GM23248 (cell line): ENCODE data around the gene RAB3C. TPM values are rescaled to one million over a fixed set of nuclear protein-coding genes. Genes with fewer than 3 reads are reported as not detected.

Experiments used
- DNase-seq: peaks from one replicate; pipeline ENCODE4 v3.0.0-alpha.2; 2015
- H2AFZ ChIP-seq: fragments of 200-600 bp; sonication (generic); 2 replicates; pipeline ENCODE4 v1.6.1; 2016; ENCODE audit warnings: antibody characterized with exemption
- H3F3A ChIP-seq: fragments of 200-600 bp; sonication (generic); 2 replicates; pipeline ENCODE4 v1.6.1; 2016; ENCODE audit warnings: mild to moderate bottlenecking, antibody characterized with exemption, mixed run types; ENCODE audit not compliant: insufficient read depth
- H3K27ac ChIP-seq: fragments of 200-600 bp; sonication (generic); 2 replicates; pipeline ENCODE4 v1.5.1; 2016; ENCODE audit warnings: mild to moderate bottlenecking
- H3K27me3 ChIP-seq: fragments of 200-600 bp; sonication (generic); replicated peaks from 2 replicates; pipeline ENCODE4 v1.6.1; 2016; ENCODE audit warnings: mild to moderate bottlenecking; ENCODE audit not compliant: insufficient read depth
- H3K36me3 ChIP-seq: fragments of 200-600 bp; sonication (generic); 2 replicates; pipeline ENCODE4 v1.6.1; 2016; ENCODE audit warnings: low read depth, mild to moderate bottlenecking
- H3K4me1 ChIP-seq: fragments of 200-600 bp; sonication (generic); 2 replicates; pipeline ENCODE4 v1.6.1; 2016; ENCODE audit warnings: mild to moderate bottlenecking; ENCODE audit not compliant: insufficient read depth
- H3K4me2 ChIP-seq: fragments of 200-600 bp; sonication (generic); one replicate; pipeline ENCODE4 v1.6.1; 2016; ENCODE audit warnings: mild to moderate bottlenecking; ENCODE audit not compliant: unreplicated experiment
- H3K4me3 ChIP-seq: fragments of 200-600 bp; sonication (generic); 2 replicates; pipeline ENCODE4 v1.5.1; 2016; ENCODE audit warnings: mild to moderate bottlenecking
- H3K79me2 ChIP-seq: fragments of 200-600 bp; sonication (generic); 2 replicates; pipeline ENCODE4 v1.6.1; 2016; ENCODE audit warnings: mild to moderate bottlenecking; ENCODE audit not compliant: insufficient read depth
- H3K9ac ChIP-seq: fragments of 200-600 bp; sonication (generic); 2 replicates; pipeline ENCODE4 v1.6.1; 2016; ENCODE audit warnings: mild to moderate bottlenecking
- H3K9me2 ChIP-seq: fragments of 200-600 bp; sonication (generic); 2 replicates; pipeline ENCODE4 v1.6.1; 2016; ENCODE audit warnings: mixed run types, mild to moderate bottlenecking, moderate library complexity; ENCODE audit not compliant: insufficient read depth
- H3K9me3 ChIP-seq: fragments of 200-600 bp; sonication (generic); one replicate; pipeline ENCODE4 v1.6.1; 2017; ENCODE audit warnings: low read depth
- H4K20me1 ChIP-seq: fragments of 200-600 bp; sonication (generic); 2 replicates; pipeline ENCODE4 v1.6.0; 2016; ENCODE audit not compliant: insufficient read depth
- EZH2 ChIP-seq: fragments of 200-600 bp; sonication (generic); IDR thresholded peaks from 2 replicates; pipeline ENCODE4 v1.6.1; 2018; ENCODE audit warnings: antibody characterized with exemption, mild to moderate bottlenecking; ENCODE audit not compliant: insufficient read depth, poor library complexity, severe bottlenecking
- EZH2phosphoT487 ChIP-seq: fragments of 200-600 bp; sonication (generic); IDR thresholded peaks from 2 replicates; pipeline ENCODE4 v1.6.1; 2018; ENCODE audit warnings: antibody characterized with exemption, moderate library complexity, mild to moderate bottlenecking, low read depth; ENCODE audit not compliant: insufficient read depth
- WGBS, 2 experiments: methylation state at CpG; one replicate each; pipeline ENCODE4 v1.1.6; 2015 to 2017; ENCODE audit warnings: low lambda C conversion rate in 2 of 2, low coverage in 1 of 2; ENCODE audit errors: missing lambda C conversion rate in 2 of 2; 5-methylcytosine and 5-hydroxymethylcytosine counted together
- in situ Hi-C: fragments of 300-500 bp; cut with MboI; formaldehyde crosslinking; loops from 2 replicates; pipeline ENCODE4 v1.15.0; 2020
- polyA plus RNA-seq: library from polyadenylated mRNA; unstranded; fragments of >200 nt; fragmentation: Nextera tagmentation; extraction: Ambion mirVana; gene quantifications from 2 replicates; pipeline ENCODE4 v1.2.1, GENCODE V29; 2016
- total RNA-seq: library from RNA; depleted of rRNA; stranded (reverse); fragments of >200 nt; shearing (Covaris generic); gene quantifications from 2 replicates; pipeline ENCODE4 v1.2.3, GENCODE V29; 2014

RAB3C gene
- total and polyA plus RNA-seq, 2 experiments from 2014 or later = not detected

DNA sequence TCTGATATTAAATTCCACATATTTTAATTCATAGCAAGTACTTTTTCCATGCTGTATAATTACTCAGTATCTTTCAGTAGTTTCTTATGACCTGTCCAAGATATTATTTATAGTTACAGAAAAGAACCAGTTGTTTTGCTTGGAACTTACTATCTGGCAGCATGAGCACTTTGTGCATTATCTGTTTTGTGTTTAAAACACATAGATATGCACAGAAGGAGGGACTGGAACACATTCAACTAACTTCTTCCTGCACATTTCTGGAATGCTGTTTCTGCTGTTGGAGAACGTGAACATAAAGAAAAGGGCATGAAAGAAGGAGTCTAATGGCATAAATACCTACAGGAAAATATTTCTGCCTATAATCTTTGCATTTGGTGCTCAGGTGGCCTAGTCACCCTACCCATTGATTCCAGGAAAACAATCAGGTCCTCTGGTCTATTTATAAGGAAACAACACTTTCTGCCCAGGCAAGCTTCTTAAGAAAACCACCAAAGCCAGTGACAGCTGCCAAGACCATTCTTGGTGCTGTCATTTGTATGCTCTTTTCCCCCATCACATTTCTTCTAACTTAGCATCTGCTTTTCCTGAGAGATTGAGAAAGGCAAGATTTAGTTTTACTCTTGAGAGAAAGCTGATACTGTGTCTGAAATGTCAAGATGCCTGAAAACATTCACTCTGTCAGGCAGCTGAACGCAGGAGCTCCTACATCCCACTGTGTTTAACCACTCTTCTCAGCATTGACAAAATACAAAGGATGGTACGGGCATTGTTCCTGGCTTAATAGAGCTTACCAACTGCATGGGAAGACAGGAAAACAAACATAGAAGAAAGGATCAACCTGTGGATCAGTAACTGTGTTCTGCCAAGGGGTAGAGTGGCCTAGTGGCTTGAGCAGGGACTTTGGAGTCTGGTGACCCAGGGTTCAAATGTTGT is 40.3 kb downstream of the RAB3C start:
- WGBS, 2 experiments = 31 to 33% methylated on average over 3 of the region's 3 CpGs
- no peak overlapping the region for H3K4me2 ChIP-seq
- no peak for DNase-seq
- in situ Hi-C loops = no loop called here
- H2AFZ ChIP-seq = no peak overlapping the region
- H3K36me3 ChIP-seq = no peaks in the 10 kb centered on the region
- no peaks in the 10 kb centered on the region for H3K9me2 ChIP-seq
- H3K9ac ChIP-seq = no peak overlapping the region
- H3F3A ChIP-seq = no peaks in the 10 kb centered on the region
- no peaks in the 10 kb centered on the region for H3K27me3 ChIP-seq
- H4K20me1 ChIP-seq = no peaks in the 10 kb centered on the region
- H3K79me2 ChIP-seq = no peaks in the 10 kb centered on the region
- H3K4me3 ChIP-seq = no peak overlapping the region
- H3K27ac ChIP-seq = no peak overlapping the region
- no peaks in the 10 kb centered on the region for H3K4me1 ChIP-seq
- no peaks in the 10 kb centered on the region for H3K9me3 ChIP-seq
- no peak for TF ChIP-seq EZH2
- TF ChIP-seq EZH2phosphoT487 = no peak

DNA sequence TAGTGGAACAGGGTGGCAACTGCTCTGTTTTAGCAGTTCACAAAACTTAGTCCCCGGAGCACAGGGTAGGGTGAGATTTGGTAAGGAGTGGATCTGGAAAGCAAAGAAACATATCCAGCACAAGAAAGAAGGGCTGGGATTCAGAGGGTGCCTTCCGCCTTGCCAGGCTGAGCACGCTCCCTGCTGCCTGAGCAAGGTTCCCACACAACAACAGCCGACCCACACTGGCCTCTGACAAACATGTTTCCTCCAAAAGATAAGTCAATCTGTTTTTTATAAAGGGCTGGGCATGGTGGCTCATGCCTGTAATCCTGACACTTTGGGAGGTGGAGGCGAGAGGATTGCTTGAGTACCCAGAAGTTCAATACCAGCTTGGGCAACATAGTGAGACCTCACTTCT is 45.8 kb downstream of the RAB3C start:
- TF ChIP-seq EZH2 (no peak), EZH2phosphoT487 (no peak)
- Histone ChIP-seq H2AFZ (no peak overlapping the region), H3K36me3 (no peaks in the 10 kb centered on the region)

DNA sequence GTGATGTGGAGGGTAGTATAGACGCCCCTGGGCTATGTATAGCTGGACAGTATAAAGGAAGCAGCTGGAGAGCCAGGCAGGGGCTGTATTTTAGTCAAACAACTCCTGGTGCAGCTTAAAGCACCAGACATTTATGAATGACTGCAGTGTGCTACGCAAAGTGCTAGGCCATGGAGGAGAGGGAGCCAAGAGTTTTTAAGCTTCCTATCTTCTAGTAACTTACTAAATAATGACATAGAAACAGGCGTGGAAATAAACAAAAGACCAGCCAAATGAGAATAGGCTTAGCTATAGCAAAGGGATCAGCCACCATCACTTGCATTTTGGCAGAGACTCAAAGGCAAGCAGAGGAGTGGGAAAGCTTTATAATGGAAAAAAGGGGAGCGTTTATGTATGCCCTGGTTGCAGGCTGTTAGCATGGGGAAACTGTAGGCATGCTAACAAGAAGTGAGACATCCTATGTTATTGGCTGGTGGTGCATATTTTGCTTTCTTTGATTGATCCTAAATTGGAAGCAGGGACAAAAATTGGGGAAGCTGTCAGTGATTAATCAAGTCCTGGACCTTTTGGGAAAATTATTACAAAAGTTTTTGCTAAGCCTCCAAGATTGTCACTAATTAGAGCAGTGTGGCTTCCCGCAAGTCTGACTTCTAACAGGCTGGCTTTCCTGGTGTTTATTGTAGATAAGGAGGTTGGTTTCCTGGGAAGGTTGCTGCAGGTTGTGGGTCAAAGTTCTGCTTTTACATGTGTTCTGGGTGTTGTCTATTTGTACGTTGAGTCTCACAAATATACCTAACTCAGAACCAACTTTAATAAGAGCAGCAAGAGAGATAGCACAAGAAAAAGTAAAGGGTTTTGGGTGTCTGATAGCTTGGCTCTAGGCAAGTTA is 46.6 kb downstream of the RAB3C start:
- Histone ChIP-seq H3K4me3 (no peak overlapping the region), H4K20me1 (no peaks in the 10 kb centered on the region), H3K27me3 (no peaks in the 10 kb centered on the region), H3K4me2 (no peak overlapping the region), H2AFZ (no peak overlapping the region), H3K9ac (no peak overlapping the region), H3F3A (no peaks in the 10 kb centered on the region), H3K79me2 (no peaks in the 10 kb centered on the region), H3K9me2 (no peaks in the 10 kb centered on the region), H3K27ac (no peak overlapping the region), H3K36me3 (no peaks in the 10 kb centered on the region), H3K4me1 (no peaks in the 10 kb centered on the region), H3K9me3 (no peaks in the 10 kb centered on the region)
- TF ChIP-seq EZH2phosphoT487 (no peak), EZH2 (no peak)
- in situ Hi-C loops = no loop called here
- no peak for DNase-seq
- 1 to 3% methylated on average over 6 of the region's 6 CpGs for WGBS, 2 experiments

More for the DNA sequence above, 45.8 kb downstream of the RAB3C start:
- no peaks in the 10 kb centered on the region for H3K9me2 ChIP-seq
- no peak overlapping the region for H3K9ac ChIP-seq
- WGBS, 2 experiments = 13 to 25% methylated on average over 5 of the region's 5 CpGs
- H3K4me1 ChIP-seq = no peaks in the 10 kb centered on the region
- no peaks in the 10 kb centered on the region for H3K27me3 ChIP-seq
- no peak overlapping the region for H3K4me3 ChIP-seq
- no peaks in the 10 kb centered on the region for H3F3A ChIP-seq
- DNase-seq = no peak
- no peaks in the 10 kb centered on the region for H3K9me3 ChIP-seq
- no peaks in the 10 kb centered on the region for H4K20me1 ChIP-seq
- H3K79me2 ChIP-seq = no peaks in the 10 kb centered on the region
- H3K27ac ChIP-seq = no peak overlapping the region
- no peak overlapping the region for H3K4me2 ChIP-seq
- in situ Hi-C loops = no loop called here

DNA sequence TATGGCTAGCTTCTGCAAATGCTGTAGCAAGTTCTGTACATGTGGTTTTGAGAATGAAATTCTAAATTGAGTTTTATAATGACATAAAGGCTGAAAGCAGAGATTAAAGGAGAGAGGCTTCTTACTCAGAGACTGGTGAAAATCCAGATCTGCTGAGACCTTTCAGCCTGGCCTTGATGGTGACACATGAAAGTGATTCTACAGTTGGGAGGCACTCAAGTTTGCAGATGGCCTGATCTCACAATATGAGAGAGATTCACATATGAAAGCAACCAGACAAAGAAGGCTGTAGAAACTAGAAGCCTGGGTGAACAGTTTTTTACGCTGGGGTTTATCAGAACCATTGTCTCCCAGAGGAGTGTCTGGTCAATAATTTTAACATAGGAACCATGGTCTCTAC is 49.0 kb downstream of the RAB3C start:
- no peak overlapping the region for H3K9ac ChIP-seq
- H3K36me3 ChIP-seq = no peaks in the 10 kb centered on the region
- no peak overlapping the region for H3K27ac ChIP-seq
- H3K9me2 ChIP-seq = no peaks in the 10 kb centered on the region
- H3F3A ChIP-seq = no peaks in the 10 kb centered on the region
- WGBS, 2 experiments = 4 to 5% methylated on average over 1 of the region's 1 CpG
- H3K9me3 ChIP-seq = no peaks in the 10 kb centered on the region
- DNase-seq = no peak
- TF ChIP-seq EZH2 (no peak), EZH2phosphoT487 (no peak)
- no peak overlapping the region for H2AFZ ChIP-seq
- no peaks in the 10 kb centered on the region for H3K79me2 ChIP-seq
- no peaks in the 10 kb centered on the region for H4K20me1 ChIP-seq
- no peaks in the 10 kb centered on the region for H3K27me3 ChIP-seq
- no peaks in the 10 kb centered on the region for H3K4me1 ChIP-seq
- in situ Hi-C loops = no loop called here
- no peak overlapping the region for H3K4me3 ChIP-seq
- H3K4me2 ChIP-seq = no peak overlapping the region
